ENCODE results near the gene SPG7.
"Not testable (repeated sequence)": the region's sequence is repeated elsewhere in the genome, so short reads cannot be mapped to it uniquely, and the experiment has no call there.

DNA sequence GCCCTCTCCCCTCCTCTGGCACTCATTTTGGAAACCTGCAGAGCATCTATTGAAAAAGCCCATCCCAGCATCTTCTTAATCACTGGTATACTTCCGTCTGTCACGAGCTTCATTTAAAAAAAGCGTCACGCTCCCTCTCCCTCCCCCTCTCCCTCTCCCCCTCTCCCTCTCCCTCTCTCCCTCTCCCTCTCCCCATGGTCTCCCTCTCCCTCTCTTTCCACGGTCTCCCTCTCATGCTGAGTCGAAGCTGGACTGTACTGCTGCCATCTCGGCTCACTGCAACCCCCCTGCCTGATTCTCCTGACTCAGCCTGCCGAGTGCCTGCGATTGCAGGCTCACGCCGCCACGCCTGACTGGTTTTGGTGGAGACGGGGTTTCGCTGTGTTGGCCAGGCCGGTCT is 46.3 kb upstream of the SPG7 start:
- TF ChIP-seq, protein P1, sequence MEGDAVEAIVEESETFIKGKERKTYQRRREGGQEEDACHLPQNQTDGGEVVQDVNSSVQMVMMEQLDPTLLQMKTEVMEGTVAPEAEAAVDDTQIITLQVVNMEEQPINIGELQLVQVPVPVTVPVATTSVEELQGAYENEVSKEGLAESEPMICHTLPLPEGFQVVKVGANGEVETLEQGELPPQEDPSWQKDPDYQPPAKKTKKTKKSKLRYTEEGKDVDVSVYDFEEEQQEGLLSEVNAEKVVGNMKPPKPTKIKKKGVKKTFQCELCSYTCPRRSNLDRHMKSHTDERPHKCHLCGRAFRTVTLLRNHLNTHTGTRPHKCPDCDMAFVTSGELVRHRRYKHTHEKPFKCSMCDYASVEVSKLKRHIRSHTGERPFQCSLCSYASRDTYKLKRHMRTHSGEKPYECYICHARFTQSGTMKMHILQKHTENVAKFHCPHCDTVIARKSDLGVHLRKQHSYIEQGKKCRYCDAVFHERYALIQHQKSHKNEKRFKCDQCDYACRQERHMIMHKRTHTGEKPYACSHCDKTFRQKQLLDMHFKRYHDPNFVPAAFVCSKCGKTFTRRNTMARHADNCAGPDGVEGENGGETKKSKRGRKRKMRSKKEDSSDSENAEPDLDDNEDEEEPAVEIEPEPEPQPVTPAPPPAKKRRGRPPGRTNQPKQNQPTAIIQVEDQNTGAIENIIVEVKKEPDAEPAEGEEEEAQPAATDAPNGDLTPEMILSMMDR (IDR thresholded peaks at IDR 0.05): not testable (repeated sequence)
- TF ChIP-seq EZH2phosphoT487 (IDR thresholded peaks at IDR 0.05): not testable (repeated sequence)
